SIG-M5 (cell line): ENCODE measurements around the gene SMARCB1.

Source experiments
- DNase-seq: peaks from one replicate; lab custom pipeline; 2025; lab: John Stamatoyannopoulos, UW

The SMARCB1 gene

DNA sequence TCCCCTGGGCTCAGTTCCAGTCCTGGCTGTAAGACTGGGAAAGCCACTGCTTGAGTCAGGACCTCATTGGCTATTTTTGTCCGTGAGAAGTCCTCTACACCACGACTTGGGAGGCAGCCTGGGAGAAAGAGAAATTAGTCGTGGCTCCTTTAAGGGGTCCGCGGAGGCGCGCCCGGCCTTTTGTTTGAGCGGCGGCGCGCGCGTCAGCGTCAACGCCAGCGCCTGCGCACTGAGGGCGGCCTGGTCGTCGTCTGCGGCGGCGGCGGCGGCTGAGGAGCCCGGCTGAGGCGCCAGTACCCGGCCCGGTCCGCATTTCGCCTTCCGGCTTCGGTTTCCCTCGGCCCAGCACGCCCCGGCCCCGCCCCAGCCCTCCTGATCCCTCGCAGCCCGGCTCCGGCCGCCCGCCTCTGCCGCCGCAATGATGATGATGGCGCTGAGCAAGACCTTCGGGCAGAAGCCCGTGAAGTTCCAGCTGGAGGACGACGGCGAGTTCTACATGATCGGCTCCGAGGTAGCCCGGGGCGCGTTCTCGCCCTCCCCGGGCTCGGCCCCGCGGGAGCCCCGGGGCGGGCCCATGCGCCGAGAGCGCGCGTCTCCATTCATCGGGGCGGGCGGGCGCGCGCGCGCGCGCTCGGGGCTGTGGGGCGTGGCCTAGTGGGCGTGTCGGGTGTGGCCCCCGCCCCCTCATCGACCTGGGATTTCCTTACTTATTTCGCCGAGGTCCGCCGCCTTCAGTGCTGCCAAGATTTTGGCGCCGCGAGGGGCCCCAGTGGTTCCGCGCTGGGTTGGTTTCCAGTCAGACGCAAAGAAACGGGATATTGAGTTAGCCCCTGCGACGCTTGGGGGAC lies at the start of gene SMARCB1:
Gene SMARCB1, plus strand, starts transcription at position 215 of the 848 bp plus-strand sequence. Its CDS starts 204 bp downstream, at position 419.
- no peak for DNase-seq

DNA sequence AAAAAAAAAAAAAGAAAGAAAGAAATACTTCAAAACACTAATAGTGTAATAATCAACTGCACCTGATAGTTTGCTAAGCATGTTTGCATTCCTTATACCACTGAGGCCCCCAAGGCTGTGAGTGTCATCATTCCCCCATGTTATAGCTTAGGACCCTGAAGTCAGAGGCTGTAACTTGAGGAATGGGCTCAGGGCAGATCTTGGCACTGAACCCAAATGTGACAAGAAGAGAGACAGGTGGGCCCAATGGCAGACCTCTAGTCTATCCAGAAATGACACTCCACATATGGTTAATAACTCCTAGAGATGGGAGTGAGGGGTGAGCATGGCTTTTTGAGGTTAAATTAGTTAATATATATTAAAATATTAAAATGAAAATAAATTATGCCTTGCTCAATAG lies 49.1 kb upstream of the SMARCB1 start:
- DNase-seq, result no peak

DNA sequence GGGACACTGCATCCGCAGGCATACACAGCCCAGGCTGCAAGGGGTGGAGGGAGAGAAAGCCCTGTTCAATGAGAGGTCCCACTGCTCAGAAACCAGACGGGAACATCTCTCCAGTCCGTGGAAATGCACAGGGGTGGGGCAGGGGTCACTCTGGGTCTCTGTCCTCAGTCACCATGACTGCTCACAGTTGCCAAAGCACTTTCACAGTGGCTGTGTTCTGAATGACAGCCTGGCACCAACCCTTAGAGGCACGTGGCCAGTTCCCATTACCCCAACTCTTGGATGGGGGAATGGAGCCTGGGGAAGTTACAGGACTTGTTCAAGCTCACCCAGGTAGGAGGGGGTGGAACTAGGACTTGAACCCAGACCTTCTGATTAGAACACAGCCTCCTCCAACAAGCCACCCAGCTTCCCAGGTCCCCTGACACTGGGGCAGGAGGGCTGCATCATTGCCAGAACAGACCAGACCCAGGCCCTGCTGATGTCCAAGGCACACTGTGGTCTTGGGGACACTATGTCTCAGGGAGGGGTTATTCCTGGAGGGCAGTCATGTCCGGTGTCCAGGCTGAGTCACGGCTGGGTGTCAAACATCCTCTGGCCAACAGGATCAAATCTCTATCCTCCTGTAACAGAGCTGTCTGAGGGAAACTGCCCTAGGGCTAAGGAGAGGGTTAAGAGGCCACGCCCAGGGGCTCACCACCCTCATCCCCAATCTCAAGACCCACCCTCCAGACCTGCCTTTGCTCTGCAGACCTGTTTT lies 44.1 kb upstream of the SMARCB1 start:
- DNase-seq, result no peak

DNA sequence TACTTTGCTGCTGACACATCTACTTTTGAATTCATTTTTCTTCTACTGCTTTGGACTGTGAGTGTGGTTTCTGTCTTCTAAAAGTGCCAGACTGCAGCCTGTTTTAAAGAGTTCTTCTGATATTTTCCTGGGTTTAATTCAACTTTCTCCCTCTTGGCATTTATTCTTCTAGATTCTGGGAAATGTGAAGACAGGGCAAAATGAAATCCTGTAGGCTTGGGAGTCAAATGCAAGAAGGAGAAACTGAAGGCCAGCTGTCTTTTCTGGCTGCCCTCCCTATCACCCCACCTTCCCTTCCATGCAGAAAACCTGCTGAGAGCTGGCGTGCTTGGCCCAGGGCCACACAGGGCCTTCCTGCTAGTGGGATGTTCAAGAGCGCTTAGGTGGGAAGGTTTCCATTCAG lies 43.5 kb upstream of the SMARCB1 start:
- no peak for DNase-seq

DNA sequence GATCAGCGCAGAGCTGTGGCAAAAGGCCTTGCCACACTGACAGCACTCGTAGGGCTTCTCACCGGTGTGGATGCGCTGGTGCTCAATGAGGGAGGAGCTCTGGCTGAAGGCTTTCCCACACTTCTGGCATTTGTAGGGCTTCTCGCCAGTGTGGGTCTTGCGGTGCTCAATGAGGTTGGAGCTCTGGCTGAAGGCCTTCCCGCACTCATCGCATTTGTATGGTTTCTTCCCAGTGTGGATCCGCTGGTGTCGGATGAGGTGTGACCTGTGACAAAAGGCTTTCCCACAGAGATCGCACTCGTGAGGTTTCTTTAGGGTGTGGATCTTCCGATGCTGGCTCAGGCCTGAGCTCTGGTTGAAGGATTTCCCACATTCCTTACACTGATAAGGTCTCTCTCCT lies 42.8 kb upstream of the SMARCB1 start:
- no peak for DNase-seq

DNA sequence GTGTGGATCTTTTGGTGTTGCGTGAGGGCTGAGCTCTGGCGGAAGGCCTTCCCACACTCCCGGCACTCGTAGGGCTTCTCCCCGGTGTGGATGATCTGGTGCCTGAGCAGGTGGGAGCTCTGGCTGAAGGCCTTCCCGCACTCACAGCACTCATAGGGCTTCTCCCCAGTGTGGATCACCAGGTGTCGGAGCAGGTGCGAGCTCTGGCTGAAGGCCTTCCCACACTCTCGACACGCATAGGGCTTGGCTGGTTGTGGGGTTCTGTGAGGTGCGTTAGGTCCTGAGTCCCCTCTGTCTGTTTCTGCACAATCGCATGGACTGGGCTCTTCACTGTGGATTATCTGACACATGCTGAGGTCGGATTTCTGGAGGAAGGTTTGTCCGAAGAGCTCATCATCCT lies 42.3 kb upstream of the SMARCB1 start:
- DNase-seq, result no peak

DNA sequence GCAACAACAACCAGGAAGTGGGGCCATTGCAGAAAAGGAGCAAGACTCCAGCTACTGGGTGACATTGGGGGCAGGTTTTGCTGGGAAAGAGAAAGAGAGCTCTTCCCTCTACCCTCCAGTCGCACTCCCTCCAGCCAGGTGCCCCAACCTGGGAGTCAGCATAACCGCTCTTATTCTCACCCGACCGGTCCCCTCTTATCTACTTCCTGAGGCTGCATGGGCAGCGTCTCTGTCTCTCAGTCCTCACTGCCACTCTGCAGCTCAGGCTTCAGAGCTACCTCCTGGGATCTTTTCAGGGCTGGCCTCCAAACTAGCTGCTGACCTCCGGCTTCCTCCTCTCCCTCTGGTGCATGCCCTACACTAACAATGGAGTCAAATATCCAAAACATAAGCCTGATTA lies 41.0 kb upstream of the SMARCB1 start:
- no peak for DNase-seq

DNA sequence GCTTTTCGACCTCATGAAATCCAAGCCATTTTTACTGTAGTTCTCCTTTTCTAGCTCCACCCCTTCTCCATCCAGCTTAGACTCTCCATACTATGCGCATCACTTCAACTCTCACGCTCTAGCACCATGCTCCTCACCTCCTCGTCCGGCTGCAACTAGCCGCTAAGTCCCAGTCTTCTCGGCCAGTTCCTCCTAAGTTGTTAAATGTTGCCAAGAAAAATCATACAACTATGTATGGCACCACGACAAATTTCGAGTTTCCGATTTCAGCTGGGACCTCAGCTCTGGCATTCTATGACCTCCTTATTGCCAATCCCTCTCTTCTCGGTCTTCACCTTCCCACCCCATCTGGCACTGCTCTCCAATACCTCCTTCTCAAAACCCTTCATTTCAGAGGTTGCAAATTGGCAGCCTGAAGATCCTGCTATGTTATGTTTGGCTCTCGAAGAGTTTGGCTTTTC lies 36.9 kb upstream of the SMARCB1 start:
- no peak for DNase-seq

DNA sequence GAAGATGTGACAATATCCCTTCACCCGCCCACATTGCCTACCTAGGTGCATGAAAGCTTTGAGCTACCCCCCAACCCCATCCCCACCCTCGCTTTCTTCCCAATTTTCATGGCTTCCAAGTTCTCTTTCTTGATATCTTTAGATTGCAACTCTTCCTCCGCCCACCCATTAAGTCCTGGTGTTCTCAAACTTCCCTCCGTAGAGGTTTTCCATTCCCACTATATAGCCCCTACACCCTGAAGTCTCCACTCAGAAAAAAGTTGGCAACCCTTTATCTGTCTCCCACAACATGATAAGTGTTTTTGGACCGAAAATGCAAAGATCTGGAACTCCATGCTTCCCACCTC lies 36.4 kb upstream of the SMARCB1 start:
- no peak for DNase-seq

DNA sequence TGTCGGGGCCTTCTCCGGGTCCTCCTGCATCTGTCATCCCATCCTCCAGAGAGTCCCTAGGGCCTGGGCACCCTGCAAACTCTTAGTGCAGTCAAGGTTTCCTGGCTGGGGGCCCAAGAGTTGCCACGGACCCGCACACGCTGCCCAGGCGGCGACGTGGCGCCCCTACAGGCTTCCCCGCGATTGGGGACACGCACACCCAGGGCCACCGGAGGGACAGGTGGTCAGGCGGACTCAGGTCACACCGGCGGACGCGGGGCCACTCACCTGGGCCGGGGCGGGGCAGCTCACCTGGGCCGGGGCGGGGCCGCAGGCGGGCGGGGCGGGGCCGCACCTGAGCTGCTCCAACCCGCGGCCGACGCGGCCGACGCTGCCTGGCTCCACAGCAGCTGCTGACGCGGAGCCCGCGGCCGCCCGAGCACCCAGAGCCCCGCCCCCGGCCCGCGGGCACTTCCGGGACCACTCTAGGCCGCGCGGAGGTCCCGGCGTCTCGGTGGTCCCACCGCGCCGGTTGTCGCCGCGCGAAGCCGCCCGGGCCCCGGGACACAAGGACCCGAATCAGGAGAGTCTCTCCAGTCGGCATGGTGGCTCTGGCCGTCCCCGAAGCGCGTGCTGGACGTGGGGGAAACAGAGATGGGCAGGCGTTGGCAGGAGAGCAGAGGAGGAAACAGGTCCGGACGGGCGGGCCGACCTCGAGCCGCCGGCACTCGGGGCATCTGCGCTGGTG lies 35.9 kb upstream of the SMARCB1 start, which contains the start of gene ZNF70:
Gene ZNF70, minus strand, starts transcription at position 399 of the 727 bp plus-strand sequence. CDS start 5,972 bp downstream, outside the sequence.
- DNase-seq, result no peak

DNA sequence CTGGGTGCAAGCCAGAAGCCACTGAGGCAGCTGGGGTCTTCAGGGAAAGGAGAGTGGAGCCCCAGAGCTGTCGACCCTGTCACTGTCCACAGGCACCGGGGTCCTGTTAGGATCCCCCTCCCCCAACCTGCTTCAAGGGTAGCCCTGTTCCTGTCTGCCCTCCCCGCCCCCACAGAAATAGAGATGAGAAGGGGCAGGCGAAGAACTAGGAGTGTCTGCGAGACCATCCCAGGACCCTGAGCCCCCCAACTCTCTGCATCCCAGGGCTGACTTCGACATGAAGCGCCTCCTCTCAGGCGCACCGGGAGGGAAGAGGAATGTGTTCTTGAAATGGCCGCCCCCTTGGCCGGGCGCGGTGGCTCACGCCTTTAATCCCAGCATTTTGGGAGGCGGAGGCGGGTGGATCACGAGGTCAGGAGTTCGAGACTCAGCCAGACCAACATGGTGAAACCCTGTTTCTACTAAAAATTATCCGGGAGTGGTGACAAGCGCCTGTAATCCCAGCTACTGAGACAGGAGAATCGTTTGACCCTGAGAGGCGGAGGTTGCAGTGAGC lies 35.2 kb upstream of the SMARCB1 start:
- no peak for DNase-seq

DNA sequence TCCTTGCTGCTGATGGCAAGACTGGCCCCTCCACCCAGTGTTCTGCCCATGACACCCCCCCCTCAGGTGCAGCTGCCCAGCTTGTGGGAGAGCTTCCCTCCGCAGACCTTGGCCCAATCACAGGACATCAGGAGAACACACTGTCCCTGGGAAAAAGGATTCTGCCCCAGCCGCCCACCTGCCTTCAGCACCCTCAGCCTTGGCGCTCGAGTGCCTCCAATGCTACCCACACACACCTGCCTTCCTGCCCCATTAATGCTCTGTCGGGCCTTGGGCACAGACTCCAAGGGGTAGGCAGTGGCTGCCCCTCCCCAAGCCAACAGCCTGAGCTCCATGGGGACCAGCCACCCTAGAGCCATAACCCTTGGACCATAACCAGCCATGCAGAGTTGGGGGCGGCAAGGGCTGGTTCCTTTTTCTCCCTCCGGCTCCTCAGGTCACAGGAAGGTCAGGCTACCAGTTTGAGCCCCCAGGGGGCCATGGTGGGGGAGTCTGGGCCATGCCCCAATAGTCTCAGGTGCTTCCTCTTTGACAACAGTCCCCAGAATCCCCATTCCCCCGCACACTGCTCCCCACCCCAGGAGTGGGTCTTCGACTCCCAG lies 34.6 kb upstream of the SMARCB1 start:
- no peak for DNase-seq

DNA sequence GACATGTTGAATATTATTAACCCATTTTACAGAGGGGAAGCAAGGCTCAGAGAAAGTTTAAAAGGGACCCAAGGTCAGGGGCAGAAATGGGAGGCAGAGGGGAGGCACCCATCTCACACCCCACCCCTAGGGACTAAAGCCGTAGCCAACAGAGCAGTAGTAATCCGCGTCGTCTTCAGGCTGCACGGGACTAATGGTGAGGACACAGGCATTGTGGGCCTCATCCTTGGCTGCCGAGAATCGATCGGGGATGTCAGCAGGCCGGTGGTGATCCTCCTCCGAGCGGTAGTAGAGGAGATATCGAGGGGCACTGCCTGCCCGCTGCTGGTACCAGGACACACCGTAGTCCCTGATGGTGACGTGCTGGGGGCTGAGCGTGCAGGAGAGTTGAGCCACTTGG lies 34.0 kb upstream of the SMARCB1 start:
- no peak for DNase-seq

DNA sequence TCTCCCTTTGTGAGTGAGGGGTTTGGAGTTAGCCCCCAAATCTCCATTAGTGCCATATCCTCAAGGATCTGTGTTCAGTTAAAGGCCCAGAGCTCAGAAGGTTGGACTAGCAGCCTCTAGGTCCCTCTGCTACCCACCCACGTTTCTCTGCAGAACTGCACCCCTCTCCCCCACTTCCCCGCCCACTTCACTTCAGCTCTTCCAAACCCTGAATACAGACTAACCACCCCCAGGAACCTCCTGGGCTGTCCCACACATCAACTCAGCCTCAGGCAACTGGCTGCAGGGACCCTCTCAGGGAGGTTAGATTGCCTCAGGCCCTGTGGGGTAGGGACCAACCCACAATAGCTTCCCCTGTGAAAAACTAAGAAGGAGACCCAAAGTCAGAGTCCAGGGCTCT lies 33.4 kb upstream of the SMARCB1 start:
- DNase-seq, result no peak

DNA sequence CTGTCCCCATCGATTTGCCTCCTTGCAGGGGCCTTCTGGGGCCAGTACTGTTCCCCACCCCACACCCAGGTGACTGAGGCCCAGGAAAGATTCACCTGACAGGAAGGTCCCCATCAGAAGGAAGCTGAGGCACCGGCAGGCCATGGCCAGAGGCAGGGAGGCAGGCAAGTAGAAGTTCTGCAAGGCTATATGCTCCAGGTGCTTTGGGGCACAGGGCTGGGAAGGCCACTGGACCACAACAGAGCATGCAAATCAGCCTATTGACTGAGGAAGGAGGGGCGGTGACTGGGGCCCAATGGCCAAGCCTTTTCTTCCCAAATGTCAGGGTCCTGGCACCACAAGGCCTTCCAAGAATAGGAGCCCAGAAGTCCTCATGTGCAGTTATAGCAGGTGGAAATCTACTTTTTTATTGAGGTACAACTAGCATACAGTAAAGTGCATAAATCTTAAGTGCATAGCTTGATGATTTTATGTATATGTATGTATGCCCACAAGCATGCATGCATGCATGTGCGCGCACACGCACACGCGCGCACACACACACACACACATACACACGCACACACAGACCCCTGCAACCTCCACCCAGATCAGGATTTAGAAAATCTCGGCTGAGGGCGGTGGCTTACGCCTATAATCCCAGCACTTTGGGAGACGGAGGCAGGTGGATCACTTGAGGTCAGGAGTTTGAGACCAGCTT lies 32.4 kb upstream of the SMARCB1 start, which contains the start of gene VPREB3:
Gene VPREB3, minus strand, starts transcription at position 206 of the 700 bp plus-strand sequence. Its CDS starts 62 bp downstream, at position 144.
- DNase-seq, result no peak

DNA sequence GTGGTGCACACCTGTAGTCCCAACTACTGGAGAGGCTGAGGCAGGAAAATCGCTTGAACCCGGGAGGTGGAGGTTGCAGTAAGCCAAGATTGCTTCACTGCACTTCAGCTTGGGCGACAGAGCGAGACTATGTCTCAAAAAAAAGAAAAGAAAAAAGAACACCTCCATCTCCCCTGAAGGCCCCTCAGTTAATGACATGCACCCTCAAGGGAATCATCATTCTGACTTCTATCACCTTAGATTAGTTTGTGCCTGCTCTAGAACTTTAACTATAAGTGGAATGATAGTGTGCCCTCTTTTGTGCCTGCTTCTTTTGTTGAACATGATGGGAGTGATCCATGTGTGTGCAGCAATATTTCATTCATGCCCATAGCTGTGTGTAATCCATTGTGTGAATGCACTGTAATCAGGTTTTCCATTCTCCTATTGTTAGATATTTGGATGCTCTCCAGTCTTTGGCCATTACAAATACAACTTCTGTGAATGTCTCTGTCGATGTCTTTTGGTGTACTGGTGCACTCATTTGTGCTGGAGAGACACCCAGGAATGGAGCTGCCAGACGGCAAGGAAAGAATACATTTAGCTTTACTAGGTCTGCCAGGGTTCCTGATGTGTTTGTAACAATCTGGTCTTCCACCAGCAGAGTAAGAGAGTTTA lies 31.7 kb upstream of the SMARCB1 start:
- DNase-seq, result no peak

DNA sequence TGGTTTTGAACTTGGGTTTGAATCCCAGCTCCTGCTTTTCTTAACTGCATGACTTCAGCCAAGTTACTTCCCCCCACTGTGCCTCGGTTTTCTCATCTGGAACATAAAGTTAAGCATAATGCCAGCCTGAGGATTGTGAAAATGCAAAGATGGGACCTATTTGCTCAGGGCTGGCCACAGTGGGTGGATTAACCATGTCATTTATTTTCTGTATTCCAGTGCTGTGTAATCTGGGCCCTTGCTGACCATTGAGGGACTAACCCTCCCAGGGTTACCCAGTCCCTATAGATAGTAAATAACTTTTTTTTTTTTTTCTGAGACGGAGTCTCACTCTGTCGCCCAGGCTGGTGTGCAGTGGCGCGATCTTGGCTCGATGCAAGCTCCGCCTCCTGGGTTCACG lies 31.1 kb upstream of the SMARCB1 start:
- DNase-seq, result no peak

DNA sequence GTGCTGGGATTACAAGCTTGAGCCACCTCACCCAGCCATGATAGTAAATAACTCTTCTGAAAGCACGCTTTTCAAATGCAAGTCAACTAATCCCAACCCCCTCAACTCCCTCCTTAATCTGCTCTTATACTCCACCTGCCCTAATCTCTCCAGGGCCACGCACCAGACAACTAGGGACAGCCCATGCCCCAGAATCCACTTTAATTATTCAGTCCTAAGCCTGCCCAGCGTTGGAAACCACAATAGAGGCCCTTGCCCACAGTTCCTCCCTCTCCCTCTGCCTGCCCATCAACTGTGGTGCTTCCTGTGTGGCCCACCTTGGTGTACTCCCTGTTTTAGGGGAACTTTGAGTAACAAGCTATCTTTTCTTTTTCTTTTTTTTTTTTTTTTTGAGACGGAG lies 29.9 kb upstream of the SMARCB1 start:
- DNase-seq, result no peak

DNA sequence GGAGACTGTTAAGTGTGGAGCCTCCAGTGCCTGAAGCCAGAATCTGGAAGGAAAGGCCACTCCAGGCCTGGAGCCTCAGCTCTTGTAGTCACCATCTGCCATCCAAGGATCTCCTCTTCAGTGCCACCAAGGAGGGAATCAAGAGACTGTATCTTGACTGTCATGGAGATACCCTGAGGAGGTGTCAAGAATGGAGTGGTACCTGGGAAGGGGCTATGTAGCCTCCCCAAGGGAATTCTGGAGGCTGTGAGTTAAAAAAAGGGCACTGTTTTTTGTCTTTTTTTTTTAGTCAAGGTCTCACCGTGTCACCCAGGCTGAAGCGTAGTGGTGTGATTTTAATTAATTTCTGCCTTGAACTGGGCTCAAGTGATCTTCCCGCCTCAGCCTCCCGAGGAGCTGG lies 27.2 kb upstream of the SMARCB1 start:
- no peak for DNase-seq

DNA sequence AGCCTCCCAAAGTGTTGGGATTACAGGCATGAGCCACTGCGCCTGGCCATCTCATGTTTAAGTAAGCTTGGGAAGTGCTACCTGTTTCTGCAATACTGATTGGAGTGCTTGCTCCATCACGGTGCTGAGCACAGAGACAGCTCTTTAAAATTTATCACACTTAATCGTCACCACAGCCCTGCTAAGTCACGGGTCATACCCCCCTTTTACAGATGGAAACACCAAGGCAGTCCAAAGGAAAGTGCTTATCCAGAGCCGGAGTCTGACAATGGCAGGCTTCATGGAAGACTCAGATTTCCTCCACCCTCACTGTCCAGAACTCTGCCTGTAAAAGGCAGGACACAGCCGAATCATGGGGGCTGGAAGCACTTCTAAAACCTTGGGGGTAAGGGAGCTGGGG lies 26.7 kb upstream of the SMARCB1 start:
- DNase-seq, result no peak
